PC-3 (cell line): ENCODE results near the gene JAZF1. TPM values are rescaled to one million over a fixed set of nuclear protein-coding genes. Genes with fewer than 3 reads are reported as not detected.
A peak's percentile ranks its signal among the peaks of the same experiment; 100 is the strongest.

Experiments used
- ATAC-seq: fragments of 200-7000 bp; cut with Tn5 transposase; 2 replicates; pipeline ENCODE4 v1.9.1; 2020; ENCODE audit warnings: mild to moderate bottlenecking, moderate library complexity
- BruUV-seq: library from RNA; stranded (reverse); fragments of 400-500 nt; replicated peaks from 2 replicates; lab custom pipeline; 2021; lab: Mats Ljungman, UMichigan
- CTCF ChIA-PET: fragments of 300-600 bp; sonication (Branson Sonifier 250); formaldehyde crosslinking; loops from one replicate; lab custom pipeline; 2022; ENCODE audit warnings: antibody characterized with exemption; lab: Charles Lee
- POLR2A ChIA-PET: fragments of 300-600 bp; sonication (Branson Sonifier 250); formaldehyde crosslinking; loops from one replicate; lab custom pipeline; 2022; ENCODE audit warnings: antibody characterized with exemption; ENCODE audit not compliant: unreplicated experiment; lab: Charles Lee
- DNase-seq: peaks from one replicate; pipeline ENCODE4 v3.0.0-alpha.2; 2015
- H2AFZ ChIP-seq: fragments of 300-600 bp; sonication (generic); 2 replicates; pipeline ENCODE4 v1.6.0; 2016; ENCODE audit warnings: antibody characterized with exemption, low read length
- H3F3A ChIP-seq: fragments of 300-600 bp; sonication (generic); one replicate; pipeline ENCODE4 v1.6.0; 2017; ENCODE audit warnings: antibody characterized with exemption, low read length, control low read depth, mild to moderate bottlenecking; ENCODE audit not compliant: unreplicated experiment
- H3K27ac ChIP-seq: fragments of 300-600 bp; sonication (generic); 2 replicates; pipeline ENCODE4 v1.5.1; 2016; ENCODE audit warnings: mild to moderate bottlenecking, low read length
- H3K27me3 ChIP-seq: fragments of 300-600 bp; sonication (generic); 2 replicates; pipeline ENCODE4 v1.6.1; 2016; ENCODE audit warnings: low read length, mixed read lengths
- H3K36me3 ChIP-seq: fragments of 300-600 bp; sonication (generic); 2 replicates; pipeline ENCODE4 v1.6.1; 2016; ENCODE audit warnings: low read depth, mixed run types, low read length, mixed read lengths
- H3K4me1 ChIP-seq: fragments of 300-600 bp; sonication (generic); 2 replicates; pipeline ENCODE4 v1.5.1; 2016; ENCODE audit warnings: low read length; ENCODE audit not compliant: insufficient read depth
- H3K4me2 ChIP-seq: fragments of 300-600 bp; sonication (generic); 2 replicates; pipeline ENCODE4 v1.6.0; 2016; ENCODE audit warnings: low read length
- H3K4me3 ChIP-seq: fragments of 300-600 bp; sonication (generic); 2 replicates; pipeline ENCODE4 v1.5.1; 2016; ENCODE audit warnings: mild to moderate bottlenecking, low read length, mixed read lengths
- H3K79me2 ChIP-seq: fragments of 300-600 bp; sonication (generic); 2 replicates; pipeline ENCODE4 v1.6.1; 2017; ENCODE audit warnings: low read length, mixed read lengths
- H3K9ac ChIP-seq: fragments of 300-600 bp; sonication (generic); 2 replicates; pipeline ENCODE4 v1.6.0; 2016; ENCODE audit warnings: mild to moderate bottlenecking, low read length
- H3K9me2 ChIP-seq: fragments of 300-600 bp; sonication (generic); replicated peaks from 2 replicates; pipeline ENCODE4 v1.6.1; 2016; ENCODE audit warnings: mixed run types, low read length, mixed read lengths
- H3K9me3 ChIP-seq: fragments of 300-600 bp; sonication (generic); 2 replicates; pipeline ENCODE4 v1.6.1; 2016; ENCODE audit warnings: low read length, mixed read lengths
- H4K20me1 ChIP-seq: fragments of 300-600 bp; sonication (generic); 2 replicates; pipeline ENCODE4 v1.6.1; 2016; ENCODE audit warnings: low read length, mixed read lengths
- EZH2 ChIP-seq: fragments of 300-600 bp; sonication (generic); IDR thresholded peaks from one replicate; pipeline ENCODE4 v1.6.1; 2017; ENCODE audit warnings: antibody characterized with exemption, mild to moderate bottlenecking, low read length; ENCODE audit not compliant: unreplicated experiment
- EZH2phosphoT487 ChIP-seq: fragments of 300-600 bp; sonication (generic); IDR thresholded peaks from 2 replicates; pipeline ENCODE4 v1.6.1; 2018; ENCODE audit warnings: mild to moderate bottlenecking, antibody characterized with exemption, low read length, borderline replicate concordance
- intact Hi-C: fragments of 100-400 bp; cut with micrococcal nuclease; formaldehyde crosslinking; loops from 2 replicates; pipeline ENCODE4 v1.9.0; 2023
- total RNA-seq: library from RNA; depleted of rRNA; stranded (reverse); fragments of >200 nt; gene quantifications from 2 replicates; pipeline ENCODE4 v1.2.3, GENCODE V29; 2014
- TF ChIP-seq, protein P1 (sequence below): fragments of 300-600 bp; sonication (generic); conservative IDR thresholded peaks from 2 replicates; pipeline ENCODE4 v1.5.1; 2017; ENCODE audit warnings: antibody characterized with exemption, low read depth, mild to moderate bottlenecking, low read length

JAZF1 gene
- total RNA-seq, 1 experiment from 2014 or later, result 2.3 TPM

DNA sequence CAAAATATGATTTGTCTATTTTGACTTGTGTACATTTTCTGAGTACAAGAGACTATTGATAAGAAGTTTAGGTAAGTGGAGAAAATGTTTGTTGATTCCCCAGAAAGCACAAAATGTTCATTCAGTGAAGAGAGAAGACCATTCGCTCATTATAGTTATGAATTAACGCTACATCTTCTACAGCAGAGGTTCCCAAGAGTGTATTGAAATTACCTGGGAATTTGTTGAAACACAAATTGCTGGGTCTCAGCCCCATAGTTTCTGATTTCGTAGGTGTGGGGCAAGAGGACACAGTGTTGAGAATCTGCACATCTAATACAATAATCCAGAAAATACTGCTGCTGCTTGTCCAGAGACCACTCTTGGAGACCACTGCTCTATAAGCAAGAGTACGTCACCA lies 24.2 kb downstream of the JAZF1 start:
- Histone ChIP-seq H3K9me2 (no peaks in the 10 kb centered on the region), H3K9me3 (no peaks in the 10 kb centered on the region), H2AFZ (no peak overlapping the region), H3F3A (no peaks in the 10 kb centered on the region), H3K4me1 (peaks cover 34% of the 10 kb centered on the region), H3K9ac (no peak overlapping the region), H3K79me2 (0 out of 2 replicates have a peak, but pooled peaks cover 4% of the 10 kb centered on the region), H3K4me3 (no peak overlapping the region), H3K36me3 (no peaks in the 10 kb centered on the region), H3K27ac (no peak overlapping the region), H4K20me1 (no peaks in the 10 kb centered on the region), H3K27me3 (no peaks in the 10 kb centered on the region), H3K4me2 (peak overlapping the region; percentile 37; the same call in 1 of the 2 replicates)
- CTCF ChIA-PET, result no interaction called here
- no TSS peak for BruUV-seq
- intact Hi-C loops, result loop anchor here (5.0 kb wide), 1 partner anchor 49 kb away; no protein-coding TSS in a partner anchor
- POLR2A ChIA-PET, result no interaction called here
- TF ChIP-seq EZH2phosphoT487, result no peak
- TF ChIP-seq, protein P1, sequence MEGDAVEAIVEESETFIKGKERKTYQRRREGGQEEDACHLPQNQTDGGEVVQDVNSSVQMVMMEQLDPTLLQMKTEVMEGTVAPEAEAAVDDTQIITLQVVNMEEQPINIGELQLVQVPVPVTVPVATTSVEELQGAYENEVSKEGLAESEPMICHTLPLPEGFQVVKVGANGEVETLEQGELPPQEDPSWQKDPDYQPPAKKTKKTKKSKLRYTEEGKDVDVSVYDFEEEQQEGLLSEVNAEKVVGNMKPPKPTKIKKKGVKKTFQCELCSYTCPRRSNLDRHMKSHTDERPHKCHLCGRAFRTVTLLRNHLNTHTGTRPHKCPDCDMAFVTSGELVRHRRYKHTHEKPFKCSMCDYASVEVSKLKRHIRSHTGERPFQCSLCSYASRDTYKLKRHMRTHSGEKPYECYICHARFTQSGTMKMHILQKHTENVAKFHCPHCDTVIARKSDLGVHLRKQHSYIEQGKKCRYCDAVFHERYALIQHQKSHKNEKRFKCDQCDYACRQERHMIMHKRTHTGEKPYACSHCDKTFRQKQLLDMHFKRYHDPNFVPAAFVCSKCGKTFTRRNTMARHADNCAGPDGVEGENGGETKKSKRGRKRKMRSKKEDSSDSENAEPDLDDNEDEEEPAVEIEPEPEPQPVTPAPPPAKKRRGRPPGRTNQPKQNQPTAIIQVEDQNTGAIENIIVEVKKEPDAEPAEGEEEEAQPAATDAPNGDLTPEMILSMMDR, result no peak
- TF ChIP-seq EZH2, result no peak
- DNase-seq (no peak), ATAC-seq (no peak)

DNA sequence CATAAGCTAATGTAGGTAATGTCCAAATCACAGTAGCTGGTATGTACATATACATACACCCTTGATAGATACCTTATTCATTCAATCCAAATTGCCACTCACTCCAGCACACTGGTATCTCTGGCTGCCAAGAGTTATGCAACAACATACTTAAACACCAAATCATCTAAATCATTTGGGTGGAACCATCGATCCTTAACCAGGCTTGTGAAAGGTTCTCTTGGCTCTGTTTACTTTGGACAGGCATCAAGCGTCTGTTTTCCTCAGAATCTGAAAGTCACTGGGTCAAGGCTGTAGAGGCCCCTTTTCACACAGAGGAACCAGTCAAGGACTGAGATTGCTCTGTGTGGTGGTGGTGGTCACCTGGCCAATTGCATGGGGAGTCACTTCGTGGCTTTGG lies 24.6 kb downstream of the JAZF1 start:
- Histone ChIP-seq H3K9ac (no peak overlapping the region), H3K79me2 (0 out of 2 replicates have a peak, but pooled peaks cover 4% of the 10 kb centered on the region), H2AFZ (no peak overlapping the region), H3K4me2 (peak overlapping the region; percentile 37; the same call in 1 of the 2 replicates), H3K4me1 (peaks cover 34% of the 10 kb centered on the region), H3F3A (no peaks in the 10 kb centered on the region), H3K9me2 (no peaks in the 10 kb centered on the region), H3K27ac (no peak overlapping the region), H3K9me3 (no peaks in the 10 kb centered on the region), H4K20me1 (no peaks in the 10 kb centered on the region), H3K36me3 (no peaks in the 10 kb centered on the region), H3K4me3 (no peak overlapping the region), H3K27me3 (no peaks in the 10 kb centered on the region)
- no TSS peak for BruUV-seq
- ChIA-PET POLR2A (no interaction called here), CTCF (interaction anchor here (0.5 kb wide), 1 partner anchor 530 kb away, joined by 9 read pairs; no protein-coding TSS in a partner anchor)
- TF ChIP-seq, protein P1, result no peak
- no peak for TF ChIP-seq EZH2
- TF ChIP-seq EZH2phosphoT487, result no peak
- ATAC-seq, result peak; percentile 41
- DNase-seq, result peak; percentile 78
- intact Hi-C loops, result loop anchor here (5.0 kb wide), 1 partner anchor 49 kb away; no protein-coding TSS in a partner anchor

DNA sequence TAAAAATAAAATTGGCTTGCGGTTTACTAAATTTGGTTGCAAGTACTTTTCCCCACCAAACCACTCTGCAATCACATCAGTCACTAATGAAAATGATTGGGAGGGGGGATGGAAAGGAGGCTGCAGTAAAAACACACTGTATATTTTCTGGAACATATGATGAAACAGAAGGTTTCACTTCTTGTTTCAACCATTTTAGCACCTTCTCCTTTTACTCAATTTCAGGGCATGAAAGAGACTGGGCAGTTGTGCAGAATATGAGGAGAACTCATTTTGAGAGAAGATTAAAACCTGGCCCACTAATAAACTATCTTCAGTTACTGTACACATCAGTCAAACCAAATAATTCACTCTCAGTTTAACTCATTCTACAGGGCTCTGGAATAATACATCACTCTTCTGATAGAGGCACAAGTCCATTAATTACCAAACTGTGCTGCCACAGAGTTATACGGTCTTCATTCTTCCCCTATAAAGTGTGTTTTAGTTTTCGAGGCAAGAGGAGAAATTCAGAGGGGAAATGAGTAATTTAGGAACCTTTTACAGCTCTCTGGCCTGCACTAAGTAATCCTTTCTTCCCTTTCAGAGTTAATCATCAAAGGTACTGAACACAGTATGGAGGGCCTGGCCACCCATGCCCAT lies 25.5 kb downstream of the JAZF1 start:
- Histone ChIP-seq H3K4me3 (no peak overlapping the region), H3K4me1 (peaks cover 34% of the 10 kb centered on the region), H3K9ac (no peak overlapping the region), H3K9me2 (no peaks in the 10 kb centered on the region), H3K79me2 (0 out of 2 replicates have a peak, but pooled peaks cover 4% of the 10 kb centered on the region), H3K4me2 (peak overlapping the region; percentile 37; the same call in 1 of the 2 replicates), H4K20me1 (no peaks in the 10 kb centered on the region), H3F3A (no peaks in the 10 kb centered on the region), H3K27me3 (no peaks in the 10 kb centered on the region), H3K9me3 (no peaks in the 10 kb centered on the region), H3K36me3 (no peaks in the 10 kb centered on the region), H2AFZ (no peak overlapping the region), H3K27ac (peak overlapping the region; percentile 25; the same call in 1 of the 2 replicates)
- ChIA-PET CTCF (interaction anchor here (0.5 kb wide), 1 partner anchor 531 kb away, joined by 9 read pairs; no protein-coding TSS in a partner anchor), POLR2A (no interaction called here)
- intact Hi-C loops, result loop anchor here (5.0 kb wide), 1 partner anchor 48 kb away; no protein-coding TSS in a partner anchor
- TF ChIP-seq, protein P1, result no peak
- no peak for TF ChIP-seq EZH2
- TF ChIP-seq EZH2phosphoT487, result no peak
- ATAC-seq (peak; percentile 78), DNase-seq (peak; percentile 19)
- BruUV-seq, result no TSS peak
